GM12892 (cell line): Measurements from ENCODE around the gene MARCHF5.
"Not testable (repeated sequence)": the region's sequence is repeated elsewhere in the genome, so short reads cannot be mapped to it uniquely, and the experiment has no call there.

Source experiments
- DNase-seq: peaks from one replicate; pipeline ENCODE4 v3.0.0; 2011; ENCODE audit not compliant: insufficient read length
- FAIRE-seq: peaks from 2 replicates; lab custom pipeline; 2011; peaks lifted over from hg19 to GRCh38; lab: Jason Lieb, UNC
- POLR2A ChIP-seq: IDR thresholded peaks from 2 replicates; pipeline ENCODE4 v1.6.1; 2011; ENCODE audit warnings: low read depth, low read length, control low read depth
- POLR2AphosphoS5 ChIP-seq: IDR thresholded peaks from 2 replicates; pipeline ENCODE4 v1.6.1; 2011; ENCODE audit warnings: low read depth, low read length, control low read depth
- TAF1 ChIP-seq: IDR thresholded peaks from 2 replicates; pipeline ENCODE4 v1.6.1; 2011; ENCODE audit warnings: low read depth, mild to moderate bottlenecking, control low read depth, low read length, borderline replicate concordance

MARCHF5 gene

GRCh38 chr10:92356041-92356440 is 65.1 kb downstream of the MARCHF5 start:
- TF ChIP-seq POLR2AphosphoS5 (no peak), TAF1 (no peak), POLR2A (no peak)
- no peak for FAIRE-seq
- DNase-seq: no peak

DNA sequence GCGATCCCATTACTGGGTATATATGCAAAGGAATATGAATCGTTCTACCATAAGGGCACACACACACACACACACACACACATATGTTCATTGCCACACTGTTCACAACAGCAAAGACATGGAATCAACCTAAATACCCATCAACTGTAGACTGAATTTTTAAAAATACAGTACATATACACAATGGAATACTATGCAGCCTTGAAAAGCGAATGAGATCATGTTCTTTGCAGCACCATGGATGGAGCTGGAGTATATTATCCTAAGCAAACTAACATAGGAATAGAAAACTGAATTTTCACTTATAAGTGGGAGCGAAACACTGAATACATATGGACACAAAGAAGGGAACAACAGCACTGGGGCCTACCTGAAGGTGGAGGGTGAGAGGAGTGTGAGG is 72.5 kb downstream of the MARCHF5 start:
- FAIRE-seq (peak; percentile 48), DNase-seq (no peak)
- TF ChIP-seq POLR2A (no peak), TAF1 (no peak), POLR2AphosphoS5 (no peak)

DNA sequence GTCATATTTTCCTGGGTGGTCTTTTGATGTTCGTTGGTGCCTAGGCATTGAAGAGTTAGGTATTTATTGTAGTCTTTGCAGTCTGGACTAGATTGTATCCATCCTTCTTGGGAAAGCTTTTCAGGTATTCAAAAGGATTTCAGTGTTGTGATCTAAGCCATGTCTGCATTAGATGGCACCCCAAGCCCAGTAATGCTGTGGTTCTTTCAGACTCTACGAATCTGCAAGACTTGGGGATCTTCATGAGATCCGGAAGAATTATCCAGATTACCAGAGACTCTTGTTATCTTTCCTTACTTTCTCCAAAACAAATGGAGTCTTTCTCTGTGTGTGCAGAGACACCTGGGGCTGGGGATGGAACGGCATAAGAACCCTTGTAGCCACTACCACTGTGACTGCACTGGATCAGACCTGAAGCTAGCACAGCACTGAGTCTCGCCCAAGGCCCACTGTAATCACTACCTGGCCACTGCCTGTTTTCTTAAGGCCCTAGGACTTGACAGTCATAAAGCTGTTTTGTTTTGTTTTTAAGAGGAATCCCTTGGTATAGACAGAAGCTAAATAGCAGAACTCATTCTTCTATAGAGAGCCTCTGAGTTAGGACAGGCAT is 75.5 kb downstream of the MARCHF5 start:
- no peak for FAIRE-seq
- TF ChIP-seq POLR2A: no peak
- TF ChIP-seq POLR2AphosphoS5: no peak
- no peak for TF ChIP-seq TAF1
- no peak for DNase-seq

DNA sequence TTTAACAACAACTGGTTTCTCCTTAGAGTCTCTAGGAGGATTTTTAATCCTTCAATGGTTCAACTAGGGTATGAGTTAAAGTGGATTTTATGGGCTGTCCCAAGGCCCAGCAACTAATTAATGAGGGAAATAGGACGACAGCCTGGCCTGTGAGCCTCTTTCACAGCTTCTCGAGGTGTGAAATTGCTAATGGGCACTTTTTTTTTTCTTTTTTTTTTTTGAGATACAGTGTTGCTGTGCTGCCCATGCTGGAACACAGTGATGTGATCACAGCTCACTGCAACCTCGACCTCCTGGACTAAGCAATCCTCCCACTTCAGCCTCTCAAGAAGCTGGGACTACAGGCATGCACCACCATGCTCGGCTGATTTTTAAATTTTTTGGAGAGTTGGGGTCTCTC is 87.0 kb downstream of the MARCHF5 start:
- DNase-seq: no peak
- TF ChIP-seq POLR2A (no peak), POLR2AphosphoS5 (no peak), TAF1 (no peak)
- FAIRE-seq: no peak

DNA sequence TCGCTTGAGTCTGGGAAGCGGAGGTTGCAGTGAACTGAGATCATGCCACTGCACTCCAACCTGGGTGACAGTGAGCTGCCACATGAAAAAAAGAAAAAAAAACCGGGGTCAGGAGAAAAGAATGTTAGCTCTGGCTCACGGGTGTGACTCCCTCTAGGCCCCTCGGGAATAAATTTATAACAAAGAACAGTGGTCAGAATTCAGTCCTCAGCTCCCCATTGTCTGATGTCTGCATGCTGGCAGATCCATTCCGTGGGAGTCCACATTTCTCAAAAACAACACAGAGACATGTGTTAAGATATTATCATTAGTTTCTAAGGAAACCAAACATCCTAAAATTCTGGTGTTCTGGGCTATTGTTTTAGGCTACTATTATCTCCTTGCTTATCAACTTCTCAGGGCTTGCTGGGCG is 90.6 kb downstream of the MARCHF5 start:
- FAIRE-seq: no peak
- no peak for DNase-seq
- TF ChIP-seq TAF1 (no peak), POLR2A (no peak), POLR2AphosphoS5 (no peak)

DNA sequence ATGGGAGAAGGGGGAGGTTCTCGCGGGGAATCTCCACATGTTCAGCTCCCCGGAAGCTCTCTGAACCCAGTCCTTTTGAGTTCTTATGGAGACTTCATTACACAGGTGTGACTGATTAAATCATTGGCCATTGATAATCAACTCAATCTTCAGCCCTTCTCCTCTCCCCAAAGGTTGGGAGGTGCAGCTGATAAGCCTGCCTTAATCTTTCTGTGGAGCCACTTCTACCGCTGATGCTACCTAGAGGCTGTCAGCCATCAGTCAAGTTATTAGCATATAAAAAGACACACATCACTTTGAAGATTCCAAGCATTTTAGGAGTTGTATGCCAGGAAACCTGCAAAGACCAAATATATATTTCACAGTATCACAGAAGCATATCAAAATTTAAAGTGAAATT is 91.7 kb downstream of the MARCHF5 start:
- no peak for DNase-seq
- no peak for TF ChIP-seq POLR2AphosphoS5
- no peak for TF ChIP-seq POLR2A
- TF ChIP-seq TAF1: no peak
- no peak for FAIRE-seq

GRCh38 chr10:92384741-92385140 is 93.8 kb downstream of the MARCHF5 start:
- FAIRE-seq: no peak
- DNase-seq: no peak
- TF ChIP-seq POLR2A: no peak
- no peak for TF ChIP-seq POLR2AphosphoS5
- TF ChIP-seq TAF1: no peak

DNA sequence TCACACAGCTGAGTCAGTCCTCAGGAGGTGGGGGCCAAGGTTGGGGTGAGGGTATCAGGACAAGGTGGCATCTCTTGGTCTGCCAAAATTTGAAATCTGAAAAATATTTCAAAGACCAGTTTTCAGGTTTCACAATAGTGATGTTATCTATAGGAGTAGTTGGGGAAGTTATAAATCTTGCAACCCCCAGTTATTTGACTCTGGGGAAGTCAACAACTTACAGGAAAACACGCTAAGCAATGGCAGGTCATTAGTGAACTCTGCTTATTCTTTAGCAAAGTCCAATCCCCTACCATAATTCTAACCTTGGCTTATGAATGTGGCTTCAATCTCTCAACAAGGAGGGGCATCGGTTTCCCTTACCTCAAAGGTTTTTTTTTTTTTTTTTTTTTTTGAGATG is 94.9 kb downstream of the MARCHF5 start:
- FAIRE-seq (no peak), DNase-seq (no peak)
- no peak for TF ChIP-seq TAF1
- no peak for TF ChIP-seq POLR2AphosphoS5
- TF ChIP-seq POLR2A: no peak

GRCh38 chr10:92387289-92387940 is 96.4 kb downstream of the MARCHF5 start:
- no peak for TF ChIP-seq POLR2A
- no peak for TF ChIP-seq POLR2AphosphoS5
- TF ChIP-seq TAF1: no peak
- FAIRE-seq: no peak
- no peak for DNase-seq

GRCh38 chr10:92393173-92393572 is 102.2 kb downstream of the MARCHF5 start:
- not testable (repeated sequence) for DNase-seq
- FAIRE-seq: peak; percentile 56

DNA sequence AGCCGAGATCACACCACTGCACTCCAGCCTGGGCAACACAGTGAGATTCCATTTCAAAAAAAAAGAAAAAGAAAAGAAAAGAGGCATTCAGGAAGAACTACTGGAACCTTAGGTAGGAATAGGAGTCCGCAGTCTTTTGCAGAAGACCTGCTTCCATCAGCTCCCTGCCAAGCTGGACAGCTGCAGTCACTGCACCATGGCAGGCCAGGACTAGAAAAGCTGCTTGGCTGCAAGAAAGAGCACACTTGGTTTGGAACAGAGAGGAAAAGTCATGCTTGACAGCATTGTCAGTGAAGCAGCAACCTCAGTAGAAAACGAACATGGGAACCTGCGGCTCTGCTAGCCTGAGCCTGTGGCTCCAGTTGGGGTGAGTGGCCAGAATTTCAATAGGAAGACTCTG is 104.3 kb downstream of the MARCHF5 start:
- FAIRE-seq: no peak
- TF ChIP-seq POLR2AphosphoS5 (no peak), TAF1 (no peak)

DNA sequence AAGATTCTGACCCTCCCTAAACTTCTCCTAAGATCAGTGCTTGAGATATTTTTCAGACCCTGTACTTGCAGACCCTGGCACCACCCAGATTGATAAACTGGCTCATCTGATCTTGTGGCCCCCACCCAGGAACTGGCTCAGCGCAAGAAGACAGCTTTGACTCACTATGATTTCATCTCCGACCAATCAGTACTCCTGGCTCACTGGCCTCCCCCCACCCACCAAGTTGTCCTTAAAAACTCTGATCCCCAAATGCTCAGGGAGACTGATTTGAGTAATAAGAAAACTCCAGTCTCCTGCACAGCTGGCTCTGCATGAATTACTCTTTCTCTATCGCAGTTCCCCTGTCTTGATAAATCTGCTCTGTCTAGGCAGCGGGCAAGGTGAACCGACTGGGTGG is 111.3 kb downstream of the MARCHF5 start:
- not testable (repeated sequence) for DNase-seq

More for the DNA sequence above, 104.3 kb downstream of the MARCHF5 start:
- no peak for DNase-seq

More for the DNA sequence above, 111.3 kb downstream of the MARCHF5 start:
- not testable (repeated sequence) for FAIRE-seq
